ENCODE data around the gene LIPE.
"Not testable (repeated sequence)": the region's sequence is repeated elsewhere in the genome, so short reads cannot be mapped to it uniquely, and the experiment has no call there.

Gene LIPE

GRCh38 chr19:42461700-42462324 is 34.6 kb upstream of the LIPE start:
- no peak for TF ChIP-seq JUND (IDR thresholded peaks at IDR 0.05; ENCODE audit: low read depth)
- in situ Hi-C loops (cut with HindIII; ENCODE audit: low pct_unique_long_range_greater_than_20kb, low sequenced_read_pairs): no loop called here
- DNase-seq (ENCODE audit: low read depth in 1 of 2, low spot score in 1 of 2): no peak

DNA sequence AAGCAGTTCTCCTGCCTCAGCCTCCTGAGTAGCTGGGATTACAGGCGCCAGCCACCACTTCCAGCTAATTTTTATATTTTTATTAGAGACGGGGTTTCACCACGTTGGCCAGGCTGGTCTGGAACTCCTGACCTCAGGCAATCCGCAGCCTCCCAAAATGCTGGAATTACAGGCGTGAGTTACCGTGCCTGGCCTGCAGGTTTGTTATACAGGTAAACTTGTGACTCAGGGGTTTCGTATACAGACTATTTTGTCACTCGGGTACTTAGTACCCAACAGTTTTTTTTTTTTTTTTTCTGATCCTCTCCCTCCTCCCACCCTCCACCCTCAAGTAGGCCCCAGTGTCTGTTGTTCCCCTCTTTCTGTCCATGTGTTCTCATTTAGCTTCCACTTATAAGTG is 34.0 kb upstream of the LIPE start:
- DNase-seq (ENCODE audit: low read depth in 1 of 2, low spot score in 1 of 2); in situ Hi-C loops (cut with HindIII; ENCODE audit: low pct_unique_long_range_greater_than_20kb, low sequenced_read_pairs): not testable (repeated sequence)

GRCh38 chr19:42459926-42460325 is 32.7 kb upstream of the LIPE start:
- DNase-seq (ENCODE audit: low read depth in 1 of 2, low spot score in 1 of 2): no peak
- TF ChIP-seq JUND (IDR thresholded peaks at IDR 0.05; ENCODE audit: low read depth): no peak
- in situ Hi-C loops (cut with HindIII; ENCODE audit: low pct_unique_long_range_greater_than_20kb, low sequenced_read_pairs): no loop called here

- no peak for TF ChIP-seq JUND (IDR thresholded peaks at IDR 0.05; ENCODE audit: low read depth)
- DNase-seq (ENCODE audit: low read depth in 1 of 2, low spot score in 1 of 2): no peak
Measured at GRCh38 chr19:42455621-42456081, 28.5 kb upstream of the LIPE start.

DNA sequence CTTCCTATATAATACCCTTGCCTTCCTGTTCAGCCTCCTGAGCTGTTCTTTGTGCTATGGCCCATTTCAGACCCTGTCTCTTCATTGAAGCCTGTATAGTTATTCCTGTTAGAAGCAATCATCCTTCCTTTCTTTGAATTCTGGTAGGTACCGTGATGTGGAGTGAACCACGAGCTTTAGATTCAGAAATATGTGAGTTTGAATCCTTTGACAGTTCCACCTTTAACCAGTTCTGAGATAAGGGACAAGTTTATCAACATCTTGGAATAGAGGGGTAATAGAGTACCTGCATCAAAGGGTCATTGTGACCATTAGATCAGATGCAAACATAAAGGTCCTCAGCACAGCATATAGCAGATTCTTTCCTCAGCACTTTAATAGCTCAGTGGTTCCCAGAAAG is 27.9 kb upstream of the LIPE start:
- in situ Hi-C loops (cut with HindIII; ENCODE audit: low pct_unique_long_range_greater_than_20kb, low sequenced_read_pairs): no loop called here
- no peak for TF ChIP-seq JUND (IDR thresholded peaks at IDR 0.05; ENCODE audit: low read depth)
- DNase-seq (ENCODE audit: low read depth in 1 of 2, low spot score in 1 of 2): no peak

More at GRCh38 chr19:42455621-42456081, 28.5 kb upstream of the LIPE start:
- in situ Hi-C loops (cut with HindIII; ENCODE audit: low pct_unique_long_range_greater_than_20kb, low sequenced_read_pairs): no loop called here

DNA sequence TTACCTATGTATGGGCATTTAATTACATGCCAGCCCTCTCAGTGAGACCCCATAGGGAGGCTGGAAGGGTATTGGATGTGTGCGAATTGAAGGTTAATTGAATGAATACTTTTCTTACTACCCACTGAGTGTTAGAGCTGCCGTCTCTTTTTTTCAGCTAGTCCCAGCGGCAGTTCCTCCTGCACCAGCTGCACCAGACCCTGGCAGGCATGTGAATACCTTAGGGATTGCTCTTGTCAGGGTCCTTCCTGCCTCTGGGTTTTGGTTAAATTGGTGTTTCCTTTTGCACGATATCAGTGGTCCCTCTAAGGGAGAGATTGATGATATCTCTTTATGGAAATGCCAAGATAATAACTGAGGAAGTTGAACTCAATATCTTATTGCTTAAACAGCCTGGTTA is 25.4 kb upstream of the LIPE start:
- DNase-seq (ENCODE audit: low read depth in 1 of 2, low spot score in 1 of 2): no peak
- in situ Hi-C loops (cut with HindIII; ENCODE audit: low pct_unique_long_range_greater_than_20kb, low sequenced_read_pairs): no loop called here
- no peak for TF ChIP-seq JUND (IDR thresholded peaks at IDR 0.05; ENCODE audit: low read depth)

- no peak for TF ChIP-seq JUND (IDR thresholded peaks at IDR 0.05; ENCODE audit: low read depth)
- peak; percentile 26 to 86 for DNase-seq (ENCODE audit: low read depth in 1 of 2, low spot score in 1 of 2)
- in situ Hi-C loops (cut with HindIII; ENCODE audit: low pct_unique_long_range_greater_than_20kb, low sequenced_read_pairs): no loop called here
Measured at GRCh38 chr19:42450314-42450934, 23.2 kb upstream of the LIPE start.

GRCh38 chr19:42448306-42448705 is 21.1 kb upstream of the LIPE start:
- DNase-seq (ENCODE audit: low read depth in 1 of 2, low spot score in 1 of 2); in situ Hi-C loops (cut with HindIII; ENCODE audit: low pct_unique_long_range_greater_than_20kb, low sequenced_read_pairs): not testable (repeated sequence)

DNA sequence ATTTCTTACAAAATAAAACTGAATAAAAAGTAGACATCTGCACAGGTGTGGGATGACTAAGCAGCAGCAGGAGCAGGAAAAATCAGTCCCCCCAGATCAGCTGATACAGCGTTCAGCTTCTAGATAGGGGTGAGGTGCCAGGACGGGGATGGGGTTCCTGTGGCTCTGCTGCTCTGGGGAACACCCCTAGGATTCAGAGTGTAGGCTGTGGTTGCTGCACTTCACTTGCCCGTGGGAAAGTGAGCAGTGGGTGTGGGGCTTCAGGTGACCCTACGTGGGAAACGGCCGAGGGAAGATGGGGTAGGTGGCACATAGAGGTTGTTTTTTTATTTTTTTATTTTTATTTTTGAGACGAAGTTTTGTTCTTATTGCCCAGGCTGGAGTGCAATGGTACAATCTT is 18.8 kb upstream of the LIPE start:
- no peak for DNase-seq (ENCODE audit: low read depth in 1 of 2, low spot score in 1 of 2)
- in situ Hi-C loops (cut with HindIII; ENCODE audit: low pct_unique_long_range_greater_than_20kb, low sequenced_read_pairs): no loop called here
- no peak for TF ChIP-seq JUND (IDR thresholded peaks at IDR 0.05; ENCODE audit: low read depth)

GRCh38 chr19:42443944-42444398 is 16.8 kb upstream of the LIPE start:
- no peak for TF ChIP-seq JUND (IDR thresholded peaks at IDR 0.05; ENCODE audit: low read depth)
- in situ Hi-C loops (cut with HindIII; ENCODE audit: low pct_unique_long_range_greater_than_20kb, low sequenced_read_pairs): no loop called here
- no peak for DNase-seq (ENCODE audit: low read depth in 1 of 2, low spot score in 1 of 2)

DNA sequence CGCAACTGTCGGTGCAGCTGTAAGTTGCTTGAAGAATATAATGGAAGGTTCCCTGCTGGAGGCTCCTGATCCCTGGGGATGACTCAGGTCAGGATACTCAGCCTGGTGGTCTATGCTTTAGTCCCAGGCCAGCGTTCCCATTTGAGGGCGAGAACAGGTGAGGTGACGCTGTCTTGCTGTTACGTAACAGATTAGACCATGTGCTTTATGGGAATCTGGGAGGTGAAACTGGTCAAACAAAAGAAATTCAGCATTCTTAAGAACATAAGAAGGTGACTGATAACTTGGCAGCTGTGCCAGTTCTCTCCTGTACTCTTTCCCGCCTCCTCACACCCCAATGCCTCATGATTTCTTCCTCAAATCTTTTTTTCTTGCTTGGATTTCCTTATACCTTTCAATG is 15.6 kb upstream of the LIPE start, which contains the start of gene CXCL17:
Gene CXCL17 (minus strand): TSS at position 114 of the 400 bp plus-strand sequence. CDS start 114 bp downstream, outside the sequence.
- no peak for DNase-seq (ENCODE audit: low read depth in 1 of 2, low spot score in 1 of 2)
- TF ChIP-seq JUND (IDR thresholded peaks at IDR 0.05; ENCODE audit: low read depth): no peak
- in situ Hi-C loops (cut with HindIII; ENCODE audit: low pct_unique_long_range_greater_than_20kb, low sequenced_read_pairs): no loop called here

GRCh38 chr19:42441049-42441445 is 13.9 kb upstream of the LIPE start:
- in situ Hi-C loops (cut with HindIII; ENCODE audit: low pct_unique_long_range_greater_than_20kb, low sequenced_read_pairs): no loop called here
- peak in 1 of 2 experiments; percentile 47 for DNase-seq (ENCODE audit: low read depth in 1 of 2, low spot score in 1 of 2)
- no peak for TF ChIP-seq JUND (IDR thresholded peaks at IDR 0.05; ENCODE audit: low read depth)

DNA sequence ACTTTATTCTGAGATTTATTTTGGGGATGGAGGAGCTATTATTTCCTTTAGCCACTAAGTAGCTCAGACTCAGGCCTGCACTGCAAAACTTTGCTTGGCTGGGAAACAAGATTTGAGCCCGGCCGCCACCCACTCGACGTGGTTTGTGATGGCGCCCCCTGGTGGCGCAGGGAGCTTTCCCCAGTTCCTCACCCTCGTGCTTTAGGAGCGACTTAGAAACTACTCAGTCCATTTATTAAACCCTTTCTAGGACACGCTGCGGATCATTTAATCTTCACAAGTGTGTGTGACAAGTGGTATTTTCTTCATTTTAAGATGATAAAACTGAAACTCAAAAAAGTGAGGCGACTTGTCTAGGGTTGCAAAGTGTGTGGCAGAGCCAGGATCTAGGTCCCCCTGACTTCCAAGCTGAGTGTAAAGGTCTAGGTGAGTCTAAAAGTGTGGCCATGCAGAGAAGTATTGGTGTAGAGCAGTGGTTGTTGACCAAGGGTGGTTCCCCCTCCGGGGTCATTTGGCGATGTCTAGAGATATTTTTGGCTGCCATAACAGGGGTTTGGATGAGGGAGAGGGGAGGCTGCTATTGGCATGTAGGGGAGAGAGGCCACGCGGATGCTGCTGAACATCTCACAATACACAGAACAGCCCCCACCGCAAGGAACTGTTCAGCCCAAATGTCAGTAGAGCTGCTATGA is 13.3 kb upstream of the LIPE start:
- peak in 1 of 2 experiments; percentile 73 for DNase-seq (ENCODE audit: low read depth in 1 of 2, low spot score in 1 of 2)
- in situ Hi-C loops (cut with HindIII; ENCODE audit: low pct_unique_long_range_greater_than_20kb, low sequenced_read_pairs): no loop called here
- no peak for TF ChIP-seq JUND (IDR thresholded peaks at IDR 0.05; ENCODE audit: low read depth)
